ENCODE data around the gene CX3CR1.

CX3CR1 gene

DNA sequence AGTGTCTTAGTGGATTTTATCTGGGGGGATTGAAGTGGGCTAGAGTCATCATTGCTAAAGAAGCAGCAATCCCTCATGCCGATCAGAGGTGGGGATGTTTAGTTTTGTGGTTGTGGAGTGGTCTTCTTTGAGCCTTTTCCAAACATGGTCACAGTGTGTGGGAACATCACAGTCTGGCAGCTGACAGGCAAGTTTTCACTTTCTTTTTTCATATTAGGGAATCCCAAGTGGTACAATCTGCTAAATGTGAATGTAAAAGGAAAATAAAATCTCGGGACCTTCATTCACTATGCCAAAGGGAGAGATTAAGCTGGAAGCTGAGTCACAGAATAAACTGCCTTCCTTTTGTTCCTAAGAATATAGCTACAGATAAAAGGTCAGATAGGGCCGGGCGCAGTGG is 10.4 kb upstream of the CX3CR1 start:
- DNase-seq = no peak

DNA sequence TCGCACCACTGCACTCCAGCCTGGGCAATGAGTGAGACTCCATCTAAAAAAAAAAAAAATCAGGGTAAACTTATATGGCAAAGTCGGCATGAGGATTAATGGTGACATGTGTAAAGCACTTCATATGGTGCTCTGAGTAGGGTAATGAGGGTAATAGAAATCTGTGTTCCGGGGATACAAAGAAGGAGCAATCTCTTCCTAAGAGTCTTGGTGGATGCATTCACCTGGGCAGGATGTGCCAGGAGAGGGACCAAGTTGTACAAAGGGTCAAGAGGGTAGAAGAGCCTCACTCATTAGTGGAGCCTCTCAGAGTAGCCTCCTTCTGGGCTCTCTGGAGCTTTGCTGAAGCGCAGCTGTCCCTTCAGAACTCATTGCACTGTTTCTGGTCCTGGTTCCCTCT is 9.3 kb upstream of the CX3CR1 start:
- DNase-seq = no peak

DNA sequence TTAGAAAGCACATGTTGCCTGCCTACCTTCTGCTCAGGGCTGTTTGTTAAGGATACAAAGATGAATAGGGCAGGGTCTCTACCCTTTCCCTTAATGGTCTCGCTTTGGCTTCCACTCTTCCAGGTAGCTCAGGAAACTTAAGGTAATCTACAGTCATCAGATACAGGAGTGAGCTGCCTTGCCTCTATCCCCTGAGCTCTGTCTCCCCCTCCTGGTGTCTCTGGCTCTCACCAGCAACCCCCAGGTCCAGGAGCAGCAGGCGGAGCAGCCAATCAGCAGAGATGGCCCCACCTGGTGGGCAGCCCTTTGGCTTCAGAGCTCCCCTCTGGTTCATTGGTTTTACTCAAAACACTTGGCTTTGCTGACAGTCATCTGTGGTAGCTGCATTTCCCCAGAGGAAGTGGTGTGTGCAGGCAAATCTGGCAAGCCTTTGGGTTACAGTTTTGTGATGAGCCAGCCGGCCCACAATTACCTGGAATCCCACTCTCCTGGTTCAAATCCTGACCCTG is 8.5 kb upstream of the CX3CR1 start:
- peak; percentile 85 for DNase-seq

DNA sequence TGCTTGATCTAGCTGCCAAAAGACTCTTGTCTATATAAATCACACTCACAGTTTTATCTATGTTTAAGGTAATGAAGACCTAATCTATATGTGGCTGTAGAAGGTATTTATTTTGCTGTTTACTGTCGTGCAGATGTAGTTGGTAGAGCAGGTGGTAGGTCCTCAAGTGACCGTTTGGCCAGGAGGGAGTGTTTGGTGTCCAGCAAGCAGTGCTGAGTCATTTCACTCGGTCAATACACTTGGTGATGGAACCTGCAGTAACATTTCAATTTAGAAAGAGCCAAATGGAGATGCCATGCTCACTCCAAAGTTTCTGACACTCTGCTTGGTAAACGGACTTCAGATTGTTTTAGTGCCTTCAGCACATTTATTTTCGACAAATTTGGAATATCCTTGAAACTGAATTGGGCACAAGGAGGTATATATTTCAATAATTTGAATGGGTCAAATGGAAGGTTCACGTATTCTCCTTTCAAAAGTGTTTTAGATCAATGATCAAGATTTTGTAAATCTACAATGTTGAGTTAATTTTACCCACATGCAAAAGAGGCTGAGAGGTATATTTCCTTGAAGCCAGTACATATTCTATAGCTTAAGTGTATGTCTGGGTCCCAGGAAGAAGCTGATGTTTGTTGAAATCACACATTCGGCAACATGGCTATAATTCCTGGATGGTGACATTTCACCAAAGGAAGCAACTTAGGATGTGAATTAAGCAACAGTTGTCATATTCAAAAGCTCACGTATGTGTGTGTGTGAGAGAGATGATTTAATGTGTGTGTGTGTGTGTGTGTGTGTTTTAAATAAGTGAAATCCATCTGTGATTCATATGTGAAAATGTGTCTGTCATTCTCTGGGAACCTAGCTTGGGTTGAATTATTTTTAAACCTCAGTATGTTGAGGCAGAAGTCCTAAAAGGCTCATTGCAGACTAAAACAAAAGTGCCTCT is 7.7 kb upstream of the CX3CR1 start:
- DNase-seq = no peak

DNA sequence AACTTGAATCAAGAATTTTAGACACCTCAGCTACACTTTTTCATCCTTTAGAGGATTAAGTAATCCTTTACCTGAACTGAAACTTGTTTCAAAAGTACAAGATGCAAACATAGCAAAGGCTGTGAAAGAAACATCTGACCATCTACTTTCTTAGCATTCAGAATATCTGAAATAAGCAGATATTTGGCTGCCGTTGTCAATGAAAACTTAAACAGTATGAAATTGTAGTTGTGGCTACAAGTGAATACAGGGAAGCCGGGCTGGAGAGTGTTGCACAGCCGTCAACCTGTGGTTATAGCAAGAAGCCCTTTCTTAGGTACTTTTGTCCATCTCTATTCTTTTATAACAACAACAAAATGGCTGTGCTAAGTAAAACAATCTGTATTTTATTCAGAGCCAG is 6.9 kb upstream of the CX3CR1 start:
- DNase-seq = no peak

DNA sequence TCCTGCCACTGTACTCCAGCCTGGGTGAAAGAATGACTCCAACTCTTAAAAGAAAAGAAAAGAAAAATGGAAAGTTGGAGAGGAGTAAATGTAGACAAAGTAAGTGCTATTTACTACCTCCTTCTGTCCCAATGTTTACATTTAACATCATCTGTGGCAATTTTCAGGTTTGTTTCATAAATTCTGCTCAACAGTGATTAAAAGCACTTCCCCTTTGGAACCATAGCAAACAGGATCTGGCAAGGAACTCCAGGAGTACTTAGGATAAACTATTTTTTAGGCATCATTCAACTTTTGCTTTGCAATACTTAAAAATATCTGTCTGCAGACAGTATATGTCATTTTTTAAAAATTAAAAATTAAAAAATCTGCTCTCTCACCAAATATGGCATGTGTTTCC is 5.5 kb upstream of the CX3CR1 start:
- no peak for DNase-seq

DNA sequence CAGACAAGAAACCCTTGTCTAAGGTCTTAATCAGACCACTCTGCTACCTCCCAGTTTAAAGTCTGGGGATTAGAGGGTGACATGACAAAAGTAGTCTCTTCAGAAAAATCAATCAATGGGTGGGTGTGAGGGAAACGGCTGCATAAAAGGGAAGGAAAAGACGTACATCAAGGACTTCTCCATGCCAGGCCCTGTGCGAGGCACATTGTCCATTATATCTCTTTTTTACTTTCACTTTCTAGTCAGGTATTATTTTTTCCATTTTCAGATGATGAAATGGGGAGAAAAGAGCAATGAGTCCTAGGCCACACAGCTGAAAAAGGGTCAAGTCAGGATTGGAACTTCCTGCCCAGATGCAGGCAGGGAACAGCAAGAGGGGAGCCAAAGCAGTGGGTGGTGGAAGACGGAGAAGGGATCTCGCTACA is 4.6 kb upstream of the CX3CR1 start:
- DNase-seq = no peak

DNA sequence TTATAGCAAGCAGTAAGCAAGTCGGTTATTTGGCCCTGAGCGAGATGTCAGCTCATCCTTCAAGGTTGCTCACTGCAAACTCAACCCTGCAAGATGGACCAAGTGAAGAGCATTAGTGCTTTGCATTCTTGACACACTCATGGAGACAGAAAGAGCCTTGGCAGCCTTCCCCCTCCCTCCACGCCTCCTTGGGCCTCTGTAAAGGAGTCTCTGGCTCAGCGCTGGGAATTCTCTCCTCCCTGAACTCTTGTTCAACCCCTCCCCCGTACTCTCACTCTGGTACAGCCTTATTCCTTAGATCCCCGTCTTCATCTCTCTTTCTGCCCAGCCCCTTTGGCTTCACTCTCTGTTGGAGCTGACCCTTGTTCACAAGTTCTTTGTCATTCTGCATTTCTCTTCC is 2.2 kb upstream of the CX3CR1 start:
- DNase-seq = no peak

DNA sequence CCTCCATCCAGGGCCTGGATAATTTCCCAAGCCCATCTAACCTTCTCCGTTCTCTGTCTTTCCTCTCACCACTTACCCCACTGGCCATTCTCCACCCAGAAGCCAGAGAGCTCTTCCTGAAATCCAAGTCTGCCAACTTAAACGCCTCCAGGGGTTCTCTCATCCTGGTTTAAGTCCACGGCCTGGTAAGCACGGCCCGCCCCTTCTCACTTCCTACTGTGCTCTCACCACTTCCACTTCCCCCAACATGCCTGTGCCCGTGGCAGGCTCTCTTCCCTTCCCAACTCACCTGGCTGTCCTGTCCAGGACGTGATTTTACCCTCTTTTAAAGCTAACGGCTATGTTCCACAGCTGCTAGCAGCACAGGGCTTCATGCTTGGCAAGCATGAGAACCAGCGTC is 1.7 kb upstream of the CX3CR1 start:
- DNase-seq = no peak

DNA sequence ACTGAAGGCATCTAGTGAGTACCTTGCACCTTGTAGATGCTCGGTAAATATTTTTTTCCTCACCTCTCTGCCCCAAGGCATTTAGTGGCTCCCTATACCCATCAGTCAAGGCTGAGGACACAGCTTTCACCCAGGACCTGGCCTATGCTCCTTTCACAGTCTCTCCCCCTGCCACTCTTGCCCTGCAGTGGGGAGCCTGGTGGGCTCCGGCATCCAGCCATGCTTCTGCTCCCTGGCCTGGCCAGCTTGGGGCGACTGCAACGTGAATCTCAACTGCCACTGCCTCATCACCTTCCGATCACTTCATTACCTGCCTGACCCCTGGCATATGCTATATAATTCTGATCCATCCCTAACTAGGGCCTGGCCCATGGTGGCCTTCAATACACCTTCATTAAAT is 735 bp upstream of the CX3CR1 start:
- no peak for DNase-seq

DNA sequence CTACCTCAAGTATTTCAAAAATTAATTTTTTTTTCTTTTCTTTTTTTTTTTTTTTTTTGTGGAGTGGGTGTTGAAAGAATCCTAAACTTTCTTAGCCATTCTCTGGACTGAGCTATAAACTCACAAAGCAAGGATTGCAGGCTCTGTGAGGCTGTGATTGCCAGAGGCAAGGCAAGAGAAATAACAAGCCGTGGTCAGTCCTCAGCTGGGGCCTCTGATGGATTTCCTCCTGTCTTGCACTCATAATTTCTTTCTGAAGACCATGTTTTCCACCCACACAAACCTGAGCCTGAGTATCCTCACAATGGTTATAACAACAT is 1.3 kb downstream of the CX3CR1 start:
- DNase-seq = no peak

DNA sequence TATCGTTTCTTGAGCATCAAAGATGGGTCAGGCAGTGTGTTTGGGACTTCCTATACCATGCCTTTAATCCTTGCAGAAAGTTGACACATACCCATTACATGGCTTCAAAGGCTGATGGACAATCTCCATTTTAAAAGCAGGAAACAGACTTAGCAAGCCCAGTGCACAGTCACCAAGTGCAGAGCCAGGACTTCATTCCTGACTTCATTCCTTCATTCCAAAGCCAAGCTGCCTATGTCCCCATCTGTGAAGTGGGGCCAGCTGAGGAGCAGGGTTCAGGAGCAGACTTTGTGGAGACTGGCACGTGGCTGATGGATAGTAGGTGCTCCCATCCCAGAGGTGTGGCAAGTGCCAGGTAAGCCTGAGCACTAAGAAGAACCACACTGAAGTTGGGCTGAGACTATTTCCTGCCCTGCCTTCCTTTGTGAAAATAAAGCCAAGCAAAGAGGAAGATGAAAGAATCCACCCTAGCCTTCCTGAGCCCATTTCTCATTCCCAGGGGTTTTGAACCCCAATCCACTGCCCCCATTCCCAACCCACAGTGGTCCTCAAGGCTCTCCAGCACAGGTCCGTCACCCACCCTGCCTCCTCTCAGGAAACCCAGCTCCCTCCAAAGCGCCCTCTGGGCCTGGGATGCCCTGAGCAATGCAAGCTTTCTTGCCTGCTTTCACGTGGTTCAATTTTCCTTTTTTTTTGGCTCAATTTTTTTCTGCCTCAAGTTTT is 1.8 kb downstream of the CX3CR1 start:
- DNase-seq = no peak

DNA sequence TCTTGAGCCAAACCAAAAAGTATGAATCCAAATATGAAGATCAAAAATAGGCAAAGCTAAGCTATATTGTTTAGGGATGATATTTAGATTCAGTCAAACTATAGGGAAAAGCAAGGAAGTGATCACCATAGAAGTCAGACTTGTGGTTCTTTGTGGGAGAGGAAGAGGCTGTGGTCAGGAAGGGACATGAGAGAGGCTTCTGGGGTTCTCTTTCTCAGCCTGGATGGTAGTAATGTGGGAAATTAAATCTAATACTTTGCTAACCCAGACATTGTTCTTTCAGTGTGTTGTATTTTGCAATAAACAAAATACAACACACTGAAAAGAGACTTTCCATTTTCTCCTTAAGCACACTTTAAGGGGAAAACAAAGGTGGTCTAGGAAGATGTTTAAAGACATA is 3.1 kb downstream of the CX3CR1 start:
- no peak for DNase-seq

DNA sequence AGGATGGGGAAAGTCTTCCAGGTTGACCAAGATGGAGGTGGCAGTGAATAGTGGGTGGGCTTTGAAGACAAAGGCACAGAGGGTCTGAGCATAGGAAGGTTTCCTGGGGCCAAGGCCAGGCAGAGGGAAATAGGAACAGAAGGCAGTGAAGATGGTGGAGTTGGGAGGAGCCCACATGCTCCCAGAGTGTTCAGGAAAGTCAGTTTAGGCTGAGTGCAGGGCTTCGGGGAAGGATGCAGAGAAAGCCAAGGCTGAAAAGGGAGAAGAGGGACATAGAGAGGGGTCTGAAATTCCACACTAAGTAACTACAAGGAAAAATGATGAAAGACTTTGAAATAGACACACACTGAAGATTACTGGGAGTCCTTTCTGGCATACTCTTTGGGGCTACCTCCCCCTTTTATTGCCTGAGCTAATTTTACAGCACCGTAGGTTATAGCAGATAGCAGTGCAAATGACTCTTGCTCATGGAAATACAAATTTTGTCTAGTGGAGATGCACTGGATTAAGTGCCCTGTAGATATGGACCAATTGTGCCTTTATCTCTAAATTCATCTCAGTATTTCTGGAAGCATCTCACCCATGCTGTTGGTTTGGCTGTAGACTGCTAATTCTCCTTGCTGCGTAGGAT is 3.8 kb downstream of the CX3CR1 start:
- DNase-seq = no peak

DNA sequence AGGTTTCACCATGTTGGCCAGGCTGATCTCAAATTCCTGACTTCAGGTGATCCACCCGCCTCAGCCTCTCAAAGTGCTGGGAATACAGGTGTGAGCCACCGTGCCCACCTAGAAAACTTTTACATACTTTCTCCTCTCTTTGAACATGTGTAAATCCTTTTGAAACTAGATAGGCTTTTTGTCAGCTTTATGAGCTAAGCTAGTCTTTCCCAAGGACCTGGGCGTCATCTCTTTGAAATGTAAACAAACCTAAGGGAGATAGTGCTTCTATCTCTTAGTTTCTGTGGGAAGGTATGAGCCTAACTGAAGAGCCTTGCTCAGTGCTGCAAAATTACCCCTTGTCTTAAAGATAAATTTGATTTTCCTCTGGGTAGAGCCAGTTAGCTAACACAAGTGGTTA is 4.8 kb downstream of the CX3CR1 start:
- no peak for DNase-seq

DNA sequence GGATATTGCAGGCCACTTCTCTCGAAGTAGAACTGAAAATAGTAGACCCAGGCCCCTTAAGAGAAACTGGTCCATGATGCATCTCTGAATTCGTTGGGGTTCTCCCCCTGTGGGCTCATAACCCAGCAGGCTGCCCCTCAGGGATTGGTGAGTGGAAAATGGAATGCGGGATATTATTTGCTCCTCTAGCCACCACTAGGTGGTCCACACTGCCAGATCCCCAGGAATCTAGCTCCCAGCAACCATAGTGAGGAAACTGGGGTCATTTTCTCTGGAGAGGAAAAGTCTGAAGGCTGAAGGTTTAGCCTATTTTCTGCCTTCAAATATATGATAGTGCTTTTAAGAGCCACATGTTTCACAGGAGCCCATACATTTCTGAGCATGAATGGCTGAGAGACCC is 6.7 kb downstream of the CX3CR1 start:
- DNase-seq = no peak

DNA sequence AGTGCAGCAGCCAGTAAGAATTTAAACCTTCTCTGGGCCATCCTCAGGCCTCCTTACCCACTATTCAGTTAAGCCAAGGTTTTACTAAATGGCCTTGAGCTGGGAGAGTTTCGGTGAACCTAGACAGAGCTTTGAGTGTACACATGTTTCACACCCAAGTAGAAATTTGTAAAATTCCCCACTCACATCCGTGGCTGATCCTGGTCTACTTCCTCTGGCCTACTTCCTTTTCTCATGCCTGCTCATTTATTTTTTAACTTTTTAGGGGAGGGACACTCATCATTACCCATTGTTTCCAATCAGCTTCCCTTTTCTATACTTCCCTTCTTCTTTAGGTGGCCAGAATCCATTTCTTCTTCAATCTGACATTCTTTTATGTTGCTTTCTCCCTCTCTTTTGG is 7.6 kb downstream of the CX3CR1 start:
- no peak for DNase-seq

DNA sequence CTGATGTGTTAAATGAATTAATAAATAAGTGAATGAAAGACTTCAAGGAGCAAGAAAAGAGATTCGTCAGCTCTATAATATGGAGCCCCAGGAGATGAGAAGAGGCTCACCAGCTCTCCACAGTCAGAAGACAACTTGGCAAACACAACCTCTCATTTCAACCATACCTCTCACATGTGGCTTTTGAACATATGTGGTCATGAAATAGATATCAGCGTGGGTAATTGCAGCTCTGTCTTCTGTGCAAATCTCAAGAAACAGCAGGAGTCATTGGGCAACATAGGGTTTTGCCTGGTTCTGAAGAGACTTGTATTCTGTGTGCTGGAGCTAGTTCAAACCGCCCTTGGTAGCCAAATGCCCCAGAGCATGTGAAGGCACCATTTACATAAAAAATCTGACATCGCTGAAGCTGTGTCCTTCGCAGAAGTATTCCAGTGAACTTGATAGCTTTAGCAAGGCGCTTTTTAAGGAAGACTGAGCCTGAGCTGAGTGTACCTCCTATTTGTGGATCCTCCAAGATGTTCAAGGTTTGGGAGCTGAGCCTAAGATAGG is 8.4 kb downstream of the CX3CR1 start:
- DNase-seq = no peak

DNA sequence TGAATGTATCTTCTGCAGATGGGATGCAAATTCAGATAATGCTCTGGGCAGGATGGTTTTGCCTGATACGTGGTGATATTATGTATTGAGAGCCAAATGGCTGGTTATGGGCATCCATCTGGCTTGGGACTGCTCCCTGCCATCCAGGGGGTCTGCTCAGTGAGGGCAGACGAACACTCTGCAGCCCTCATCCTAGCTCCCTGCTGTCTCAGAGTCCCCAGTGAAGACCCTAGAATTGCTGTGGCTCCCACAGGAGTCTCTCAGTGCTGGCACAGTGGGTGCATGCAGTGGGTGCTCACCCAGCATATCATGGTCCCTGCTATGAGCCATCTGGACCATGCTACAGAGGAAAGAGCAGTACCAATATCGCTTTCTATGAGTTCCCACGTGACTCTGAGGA is 10.3 kb downstream of the CX3CR1 start:
- DNase-seq = no peak

DNA sequence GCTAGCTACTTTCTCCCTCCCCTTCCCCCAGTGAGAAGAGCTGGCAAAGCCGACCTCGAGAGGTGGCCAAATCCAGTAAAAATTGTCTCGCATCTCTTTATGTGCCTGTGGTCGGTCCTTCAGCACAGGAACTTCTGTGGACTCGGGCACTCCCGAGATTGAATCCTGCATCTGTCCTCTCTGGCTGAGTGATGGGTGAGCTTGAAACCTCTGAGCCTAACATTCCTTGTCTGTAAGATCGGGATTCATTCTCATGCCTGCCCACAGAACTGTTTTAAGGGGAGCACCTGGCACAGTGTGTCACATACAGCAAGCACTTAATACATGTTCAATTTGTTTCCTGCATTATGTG is 11.3 kb downstream of the CX3CR1 start:
- no peak for DNase-seq

DNA sequence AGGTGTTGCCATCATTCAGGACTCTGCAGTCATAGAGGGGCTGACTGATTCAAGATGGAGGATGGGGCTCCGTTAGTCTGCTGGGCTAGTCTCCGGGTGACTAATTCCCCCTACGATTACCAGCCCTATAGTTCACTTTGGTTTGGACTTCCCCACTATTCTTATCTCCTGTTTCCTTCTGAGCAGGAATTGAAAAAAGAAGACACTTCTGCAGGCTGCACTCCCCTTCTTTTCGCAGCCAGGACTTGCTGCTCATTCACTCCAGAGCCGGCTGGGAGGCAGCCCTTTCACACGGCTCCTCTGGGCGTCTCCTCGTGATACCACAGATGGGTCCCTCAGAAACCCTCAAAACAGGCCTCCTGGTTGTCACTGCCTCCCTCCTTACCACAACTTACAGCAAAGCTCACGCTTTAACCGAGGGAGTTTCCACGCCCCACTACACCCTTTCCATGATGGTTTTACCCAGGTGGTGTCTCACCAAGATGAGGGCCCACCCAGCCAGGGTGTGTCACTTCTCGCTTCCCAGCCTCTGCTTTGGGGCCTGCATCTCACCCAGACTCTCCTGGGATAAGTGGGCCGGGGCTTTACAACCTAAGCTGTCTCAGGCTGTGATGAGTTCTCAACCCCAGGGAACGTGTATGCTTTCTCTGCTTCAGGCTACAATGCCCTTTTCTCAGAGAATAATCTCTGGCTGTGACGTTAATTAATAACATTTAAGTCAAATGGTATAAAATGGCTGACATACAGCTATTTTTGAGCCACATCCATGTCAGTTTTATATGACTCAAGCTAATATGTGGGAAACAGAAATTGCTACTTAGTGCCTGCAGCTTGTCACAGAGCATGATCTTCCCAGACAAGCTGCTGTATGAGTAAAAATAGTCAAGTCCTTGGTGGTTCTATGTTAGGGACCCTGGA is 11.9 kb downstream of the CX3CR1 start:
- DNase-seq = peak; percentile 53

DNA sequence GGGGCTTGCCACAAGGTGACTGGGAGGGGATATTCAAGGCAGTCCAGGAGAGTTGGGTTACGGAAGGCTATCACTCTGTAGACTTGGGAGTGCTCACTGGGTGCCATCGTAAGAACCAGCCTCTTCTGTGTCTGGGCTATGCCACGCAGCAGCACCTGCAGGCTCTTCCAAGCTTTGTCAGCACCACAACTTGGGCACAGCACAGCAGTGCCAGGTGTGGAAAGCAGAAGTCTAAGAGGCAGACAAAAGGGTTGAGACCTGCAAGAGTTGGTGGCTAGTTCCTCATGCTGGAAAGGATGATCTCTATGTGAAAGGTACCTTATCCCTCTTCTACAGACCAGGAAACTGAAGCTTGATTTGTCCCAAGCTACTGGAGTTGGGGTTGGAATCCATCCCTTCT is 15.8 kb downstream of the CX3CR1 start:
- no peak for DNase-seq

DNA sequence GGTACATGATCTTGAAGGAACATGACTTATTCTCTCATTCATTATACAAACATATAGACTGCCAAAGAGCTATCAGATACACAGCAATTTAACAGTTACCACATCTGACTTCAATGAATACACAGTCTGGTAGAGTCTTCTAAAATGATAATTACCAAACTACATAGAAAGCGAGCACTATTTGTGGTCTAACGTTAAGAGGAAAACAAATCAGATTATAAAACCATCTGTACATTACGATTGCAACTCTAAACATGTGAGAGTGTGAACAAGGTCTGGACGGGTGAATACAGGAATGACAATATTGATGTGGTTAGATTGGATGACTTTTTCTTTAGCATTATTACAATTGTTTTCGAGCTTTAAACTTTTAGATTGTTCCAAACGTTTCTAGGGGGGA is 16.3 kb downstream of the CX3CR1 start:
- no peak for DNase-seq
